ENCODE results near the gene TEX11. TPM values are rescaled to one million over a fixed set of nuclear protein-coding genes. Genes with fewer than 3 reads are reported as not detected.
"Not testable (repeated sequence)": the region's sequence is repeated elsewhere in the genome, so short reads cannot be mapped to it uniquely, and the experiment has no call there.

Gene TEX11
- polyA plus RNA-seq, 4 donors, result 0.04 to 0.54 (median 0.04) TPM; not detected in 1

DNA sequence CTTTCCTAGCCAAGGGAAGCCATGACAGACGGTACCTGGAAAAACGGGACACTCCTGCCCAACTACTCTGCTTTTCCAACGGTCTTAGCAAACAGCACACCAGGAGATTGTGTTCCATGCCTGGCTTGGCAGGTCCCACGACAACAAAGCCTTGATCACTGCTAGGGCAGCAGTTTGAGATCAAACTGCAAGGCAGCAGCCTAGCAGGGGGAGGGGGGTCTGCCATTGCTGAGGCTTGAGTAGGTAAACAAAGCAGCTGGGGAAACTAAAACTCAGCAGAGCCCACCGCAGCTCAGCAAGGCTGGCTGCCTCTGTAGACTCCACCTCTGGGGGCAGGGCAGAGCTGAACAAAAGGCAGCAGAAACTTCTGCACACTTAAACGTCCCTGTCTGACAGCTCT is 18.1 kb downstream of the TEX11 start:
- FAIRE-seq; H3K36me3 ChIP-seq (ENCODE audit: control insufficient read depth in 3 of 3, insufficient read depth in 2 of 3, low read depth in 1 of 3, low read length in 3 of 3); H3K9me3 ChIP-seq (ENCODE audit: control insufficient read depth in 2 of 2, insufficient read depth in 1 of 2, low read depth in 1 of 2, low read length in 1 of 2); H3K4me3 ChIP-seq (ENCODE audit: low read depth in 1 of 3, low read length in 3 of 3); DNase-seq; H3K27ac ChIP-seq (ENCODE audit: low read depth in 1 of 3, low read length in 2 of 3); H3K4me1 ChIP-seq (ENCODE audit: control insufficient read depth in 3 of 3, insufficient read depth in 2 of 3, low read depth in 1 of 3, low read length in 2 of 3); H3K27me3 ChIP-seq (ENCODE audit: control insufficient read depth in 3 of 3, insufficient read depth in 3 of 3, low read length in 3 of 3): not testable (repeated sequence)
- 43 to 49% (median 46%) methylated on average over 6 of the region's 6 CpGs for WGBS, 3 donors

DNA sequence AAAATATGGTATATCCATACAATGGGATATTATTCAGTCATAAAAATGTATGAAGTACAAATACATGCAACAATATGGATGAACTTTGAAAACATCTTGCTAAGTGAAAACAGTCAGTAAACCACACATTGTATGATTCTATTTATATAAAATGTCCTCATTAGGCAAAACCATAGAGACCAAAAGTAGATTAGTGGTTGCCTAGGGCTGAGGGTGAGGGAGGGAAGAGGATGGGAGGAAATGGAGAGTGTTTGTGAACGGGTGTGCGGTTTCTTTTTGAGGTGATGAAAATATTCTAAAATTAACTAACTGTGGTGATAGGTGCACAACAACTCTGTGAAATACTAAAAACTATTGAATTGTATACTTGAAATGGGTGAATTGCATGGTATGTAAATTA is 29.6 kb downstream of the TEX11 start:
- Histone ChIP-seq H3K4me3 (ENCODE audit: low read depth in 1 of 3, low read length in 3 of 3) (no peak overlapping the region), H3K27me3 (ENCODE audit: control insufficient read depth in 3 of 3, insufficient read depth in 3 of 3, low read length in 3 of 3) (no peaks in the 10 kb centered on the region), H3K36me3 (ENCODE audit: control insufficient read depth in 3 of 3, insufficient read depth in 2 of 3, low read depth in 1 of 3, low read length in 3 of 3) (no peaks in the 10 kb centered on the region), H3K27ac (ENCODE audit: low read depth in 1 of 3, low read length in 2 of 3) (no peak overlapping the region), H3K4me1 (ENCODE audit: control insufficient read depth in 3 of 3, insufficient read depth in 2 of 3, low read depth in 1 of 3, low read length in 2 of 3) (no peaks in the 10 kb centered on the region), H3K9me3 (ENCODE audit: control insufficient read depth in 2 of 2, insufficient read depth in 1 of 2, low read depth in 1 of 2, low read length in 1 of 2) (no peaks in the 10 kb centered on the region)
- FAIRE-seq (no peak), DNase-seq (no peak)
- 55 to 82% (median 71%) methylated on average over 2 of the region's 2 CpGs for WGBS, 3 donors

DNA sequence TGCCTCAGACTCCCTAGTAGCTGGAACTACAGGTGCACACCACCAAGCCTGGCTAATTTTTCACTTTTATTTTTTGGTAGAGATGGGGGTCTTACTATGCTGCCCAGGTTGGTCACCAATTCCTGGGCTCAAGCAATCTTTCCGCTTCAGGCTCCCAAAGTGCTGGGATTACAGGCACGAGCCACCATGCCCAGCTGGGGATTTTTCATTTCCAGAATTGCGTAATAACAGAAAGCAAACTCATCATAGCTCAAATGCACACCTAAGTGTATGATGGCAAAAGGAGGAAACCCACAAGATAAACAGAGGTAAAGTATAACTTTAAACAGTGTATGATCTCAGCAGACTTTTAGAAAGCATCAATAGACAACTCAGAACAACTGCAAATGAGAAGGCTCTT is 56.2 kb downstream of the TEX11 start:
- H3K27ac ChIP-seq (ENCODE audit: low read depth in 1 of 3, low read length in 2 of 3), result no peak overlapping the region
- FAIRE-seq (no peak), DNase-seq (no peak)
- peaks cover 0 to 2% (median 0%) of the 10 kb centered on the region in 3 donors for H3K27me3 ChIP-seq (ENCODE audit: control insufficient read depth in 3 of 3, insufficient read depth in 3 of 3, low read length in 3 of 3)
- H3K4me3 ChIP-seq (ENCODE audit: low read depth in 1 of 3, low read length in 3 of 3), result no peak overlapping the region
- H3K4me1 ChIP-seq (ENCODE audit: control insufficient read depth in 3 of 3, insufficient read depth in 2 of 3, low read depth in 1 of 3, low read length in 2 of 3), result no peaks in the 10 kb centered on the region
- no peaks in the 10 kb centered on the region for H3K9me3 ChIP-seq (ENCODE audit: control insufficient read depth in 2 of 2, insufficient read depth in 1 of 2, low read depth in 1 of 2, low read length in 1 of 2)
- no peaks in the 10 kb centered on the region for H3K36me3 ChIP-seq (ENCODE audit: control insufficient read depth in 3 of 3, insufficient read depth in 2 of 3, low read depth in 1 of 3, low read length in 3 of 3)
- 62 to 80% (median 69%) methylated on average over 3 of the region's 3 CpGs for WGBS, 3 donors

DNA sequence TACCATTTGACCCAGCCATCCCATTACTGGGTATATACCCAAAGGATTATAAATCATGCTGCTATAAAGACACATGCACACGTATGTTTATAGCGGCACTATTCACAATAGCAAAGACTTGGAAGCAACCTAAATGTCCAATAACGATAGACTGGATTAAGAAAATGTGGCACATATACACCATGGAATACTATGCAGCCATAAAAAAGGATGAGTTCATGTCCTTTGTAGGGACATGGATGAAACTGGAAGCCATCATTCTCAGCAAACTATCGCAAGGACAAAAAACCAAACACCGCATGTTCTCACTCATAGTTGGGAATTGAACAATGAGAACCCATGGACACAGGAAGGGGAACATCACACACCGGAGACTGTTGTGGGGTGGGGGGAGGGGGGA is 64.4 kb downstream of the TEX11 start:
- not testable (repeated sequence) for FAIRE-seq; H3K4me3 ChIP-seq (ENCODE audit: low read depth in 1 of 3, low read length in 3 of 3); H3K9me3 ChIP-seq (ENCODE audit: control insufficient read depth in 2 of 2, insufficient read depth in 1 of 2, low read depth in 1 of 2, low read length in 1 of 2); H3K4me1 ChIP-seq (ENCODE audit: control insufficient read depth in 3 of 3, insufficient read depth in 2 of 3, low read depth in 1 of 3, low read length in 2 of 3); H3K36me3 ChIP-seq (ENCODE audit: control insufficient read depth in 3 of 3, insufficient read depth in 2 of 3, low read depth in 1 of 3, low read length in 3 of 3); H3K27ac ChIP-seq (ENCODE audit: low read depth in 1 of 3, low read length in 2 of 3); DNase-seq; H3K27me3 ChIP-seq (ENCODE audit: control insufficient read depth in 3 of 3, insufficient read depth in 3 of 3, low read length in 3 of 3)
- WGBS, 3 donors, result 91 to 97% (median 97%) methylated on average over 5 to 6 of the region's 6 CpGs

DNA sequence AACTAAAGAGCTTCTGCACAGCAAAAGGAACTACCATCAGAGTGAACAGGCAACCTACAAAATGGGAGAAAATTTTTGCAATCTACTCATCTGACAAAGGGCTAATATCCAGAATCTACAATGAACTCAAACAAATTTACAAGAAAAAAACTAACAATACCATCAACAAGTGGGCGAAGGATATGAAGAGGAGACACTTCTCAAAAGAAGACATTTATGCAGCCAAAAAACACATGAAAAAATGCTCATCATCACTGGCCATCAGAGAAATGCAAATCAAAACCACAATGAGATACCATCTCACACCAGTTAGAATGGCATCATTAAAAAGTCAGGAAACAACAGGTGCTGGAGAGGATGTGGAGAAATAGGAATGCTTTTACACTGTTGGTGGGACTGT is 64.9 kb downstream of the TEX11 start:
- not testable (repeated sequence) for H3K4me1 ChIP-seq (ENCODE audit: control insufficient read depth in 3 of 3, insufficient read depth in 2 of 3, low read depth in 1 of 3, low read length in 2 of 3); H3K27ac ChIP-seq (ENCODE audit: low read depth in 1 of 3, low read length in 2 of 3); H3K9me3 ChIP-seq (ENCODE audit: control insufficient read depth in 2 of 2, insufficient read depth in 1 of 2, low read depth in 1 of 2, low read length in 1 of 2); FAIRE-seq; H3K4me3 ChIP-seq (ENCODE audit: low read depth in 1 of 3, low read length in 3 of 3); H3K36me3 ChIP-seq (ENCODE audit: control insufficient read depth in 3 of 3, insufficient read depth in 2 of 3, low read depth in 1 of 3, low read length in 3 of 3); H3K27me3 ChIP-seq (ENCODE audit: control insufficient read depth in 3 of 3, insufficient read depth in 3 of 3, low read length in 3 of 3); DNase-seq
- WGBS, 3 donors, result 83 to 91% (median 88%) methylated on average over 1 of the region's 1 CpG

DNA sequence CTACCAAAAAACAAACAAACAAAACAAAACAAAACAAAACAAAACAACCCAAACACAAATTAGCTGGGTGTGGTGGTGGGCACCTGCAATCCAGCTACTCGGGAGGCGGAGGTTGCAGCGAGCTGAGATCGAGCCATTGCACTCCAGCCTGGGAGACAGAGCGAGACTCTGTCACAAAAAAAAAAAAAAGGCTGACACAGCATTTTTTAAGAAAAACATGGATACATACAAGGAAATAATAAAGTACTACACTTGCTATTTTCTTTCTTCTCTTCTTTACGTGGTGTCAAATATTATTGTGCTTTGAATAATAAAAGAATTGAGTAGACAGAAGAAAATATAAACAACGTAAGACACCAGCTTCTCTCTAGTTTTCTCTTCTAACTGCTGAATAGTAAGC is 73.9 kb downstream of the TEX11 start:
- no peaks in the 10 kb centered on the region for H3K4me1 ChIP-seq (ENCODE audit: control insufficient read depth in 3 of 3, insufficient read depth in 2 of 3, low read depth in 1 of 3, low read length in 2 of 3)
- no peak overlapping the region for H3K27ac ChIP-seq (ENCODE audit: low read depth in 1 of 3, low read length in 2 of 3)
- H3K9me3 ChIP-seq (ENCODE audit: control insufficient read depth in 2 of 2, insufficient read depth in 1 of 2, low read depth in 1 of 2, low read length in 1 of 2), result no peaks in the 10 kb centered on the region
- H3K4me3 ChIP-seq (ENCODE audit: low read depth in 1 of 3, low read length in 3 of 3), result no peak overlapping the region
- no peaks in the 10 kb centered on the region for H3K27me3 ChIP-seq (ENCODE audit: control insufficient read depth in 3 of 3, insufficient read depth in 3 of 3, low read length in 3 of 3)
- WGBS, 3 donors, result 87 to 91% (median 87%) methylated on average over 7 of the region's 7 CpGs
- H3K36me3 ChIP-seq (ENCODE audit: control insufficient read depth in 3 of 3, insufficient read depth in 2 of 3, low read depth in 1 of 3, low read length in 3 of 3), result no peaks in the 10 kb centered on the region
- DNase-seq (no peak), FAIRE-seq (no peak)

DNA sequence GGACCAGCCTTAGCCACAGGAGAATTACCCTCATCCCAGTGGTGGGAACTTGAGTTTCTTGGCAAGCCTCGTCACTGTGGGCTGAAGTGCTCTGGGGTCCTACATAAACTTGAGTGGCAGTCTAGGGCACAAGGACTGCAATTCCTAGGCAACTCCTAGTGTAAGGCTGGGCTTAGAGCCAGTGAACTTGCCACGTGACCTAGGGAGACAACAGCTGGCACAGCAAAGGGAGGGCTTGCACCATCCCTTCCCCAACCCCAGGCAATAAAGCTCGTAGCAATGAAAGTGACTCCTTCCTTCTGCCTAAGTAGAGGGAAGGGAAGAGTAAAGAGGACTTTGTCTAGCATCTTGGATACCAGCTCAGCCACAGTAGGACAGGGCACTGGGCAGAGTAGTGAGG is 81.8 kb downstream of the TEX11 start:
- no peaks in the 10 kb centered on the region for H3K4me1 ChIP-seq (ENCODE audit: control insufficient read depth in 3 of 3, insufficient read depth in 2 of 3, low read depth in 1 of 3, low read length in 2 of 3)
- H3K36me3 ChIP-seq (ENCODE audit: control insufficient read depth in 3 of 3, insufficient read depth in 2 of 3, low read depth in 1 of 3, low read length in 3 of 3), result no peaks in the 10 kb centered on the region
- no peak for FAIRE-seq
- H3K27ac ChIP-seq (ENCODE audit: low read depth in 1 of 3, low read length in 2 of 3), result no peak overlapping the region
- no peaks in the 10 kb centered on the region for H3K9me3 ChIP-seq (ENCODE audit: control insufficient read depth in 2 of 2, insufficient read depth in 1 of 2, low read depth in 1 of 2, low read length in 1 of 2)
- 17 to 47% (median 45%) methylated on average over 1 to 3 of the region's 3 CpGs for WGBS, 3 donors
- peak in 1 of 2 donors; percentile 0 for DNase-seq
- no peak overlapping the region for H3K4me3 ChIP-seq (ENCODE audit: low read depth in 1 of 3, low read length in 3 of 3)
- H3K27me3 ChIP-seq (ENCODE audit: control insufficient read depth in 3 of 3, insufficient read depth in 3 of 3, low read length in 3 of 3), result no peaks in the 10 kb centered on the region

DNA sequence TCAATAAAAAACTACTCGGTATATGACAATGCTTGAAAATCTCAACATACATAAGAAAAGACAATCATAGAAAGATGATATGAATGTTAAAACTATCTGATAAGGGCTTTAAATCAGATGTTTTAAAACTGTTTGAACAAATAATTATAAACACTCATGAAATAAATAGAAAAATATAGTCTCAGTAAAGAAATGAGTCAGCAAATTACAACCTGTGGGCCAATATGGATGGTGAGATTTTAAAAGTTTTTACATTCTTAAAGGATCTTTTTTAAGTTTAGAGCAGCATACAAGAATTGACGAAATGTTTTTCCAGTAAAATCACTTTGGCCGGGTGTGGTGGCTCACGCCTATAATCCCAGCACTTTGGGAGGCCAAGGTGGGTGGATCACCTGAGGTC is 83.1 kb downstream of the TEX11 start:
- H3K4me3 ChIP-seq (ENCODE audit: low read depth in 1 of 3, low read length in 3 of 3), result no peak overlapping the region

More for the DNA sequence above, 83.1 kb downstream of the TEX11 start:
- Histone ChIP-seq H3K27ac (ENCODE audit: low read depth in 1 of 3, low read length in 2 of 3) (no peak overlapping the region), H3K9me3 (ENCODE audit: control insufficient read depth in 2 of 2, insufficient read depth in 1 of 2, low read depth in 1 of 2, low read length in 1 of 2) (no peaks in the 10 kb centered on the region), H3K36me3 (ENCODE audit: control insufficient read depth in 3 of 3, insufficient read depth in 2 of 3, low read depth in 1 of 3, low read length in 3 of 3) (no peaks in the 10 kb centered on the region), H3K27me3 (ENCODE audit: control insufficient read depth in 3 of 3, insufficient read depth in 3 of 3, low read length in 3 of 3) (no peaks in the 10 kb centered on the region), H3K4me1 (ENCODE audit: control insufficient read depth in 3 of 3, insufficient read depth in 2 of 3, low read depth in 1 of 3, low read length in 2 of 3) (no peaks in the 10 kb centered on the region)
- WGBS, 3 donors, result 82 to 88% (median 82%) methylated on average over 4 of the region's 4 CpGs
- FAIRE-seq (no peak), DNase-seq (no peak)
